Activated CD4-positive, alpha-beta T cell treated with anti-CD3 and anti-CD28 coated beads for 24 hours (primary cell): ENCODE measurements around the gene MBLAC1.

Experiments
- DNase-seq, 2 donors: peaks; one replicate each; pipeline ENCODE4 v3.0.0-alpha.2; 2020; ENCODE audit warnings: low read depth in 2 of 2

MBLAC1 gene

GRCh38 chr7:100153708-100154535 lies 27.2 kb downstream of the MBLAC1 start:
- no peak for DNase-seq

GRCh38 chr7:100154651-100155491 lies 28.1 kb downstream of the MBLAC1 start:
- no peak for DNase-seq

DNA sequence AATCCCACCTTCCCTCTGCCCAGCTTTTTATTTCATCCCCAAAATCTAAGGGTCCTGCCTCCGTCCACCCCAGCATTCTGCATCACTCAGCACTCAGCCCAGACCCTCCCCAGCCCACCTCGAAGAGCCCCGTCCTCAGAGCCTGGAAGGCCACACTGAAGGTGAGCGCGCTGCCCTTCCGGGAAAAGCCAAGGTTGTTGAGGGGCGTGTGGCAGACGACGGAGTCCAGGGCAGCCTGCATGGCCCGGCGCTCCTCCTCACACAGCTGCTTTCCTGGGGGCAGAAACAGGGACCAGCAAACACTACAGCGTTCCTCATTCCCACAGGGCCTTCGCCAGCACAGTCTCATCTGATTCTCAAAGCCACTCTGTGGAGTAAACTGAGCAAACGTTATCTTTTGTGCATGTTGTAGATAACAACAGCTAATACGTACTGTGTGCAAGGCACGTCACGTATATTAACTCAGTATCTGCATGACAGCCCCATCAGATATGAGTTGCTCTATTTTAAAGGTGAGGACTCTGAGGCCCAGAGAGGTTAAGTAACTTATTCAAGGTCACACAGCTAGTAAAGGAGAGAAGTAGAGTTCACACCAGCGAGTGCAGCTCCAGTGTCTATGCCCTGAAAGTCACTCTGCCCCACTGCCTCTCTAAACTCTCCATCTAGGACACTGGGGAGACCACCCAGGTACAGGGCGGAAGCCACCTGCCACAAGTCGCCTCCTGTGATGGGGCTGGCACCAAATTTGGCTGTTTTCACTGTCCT lies 29.0 kb downstream of the MBLAC1 start:
- no peak for DNase-seq

- no peak for DNase-seq
Observed at GRCh38 chr7:100156331-100157068, 29.7 kb downstream of the MBLAC1 start.

DNA sequence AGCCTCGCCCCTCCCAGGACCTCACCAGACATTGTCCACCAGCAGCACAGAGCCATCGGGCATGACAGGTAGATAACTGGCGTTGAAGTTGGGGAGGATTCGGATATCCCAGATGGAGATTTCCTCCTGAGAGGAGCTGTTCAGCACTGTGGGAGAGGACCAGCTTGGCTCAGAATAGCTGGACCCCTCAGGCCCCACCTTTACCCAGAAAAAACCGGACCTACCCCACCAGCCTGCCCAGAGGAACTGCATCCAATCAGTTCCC lies 30.2 kb downstream of the MBLAC1 start:
- no peak for DNase-seq

DNA sequence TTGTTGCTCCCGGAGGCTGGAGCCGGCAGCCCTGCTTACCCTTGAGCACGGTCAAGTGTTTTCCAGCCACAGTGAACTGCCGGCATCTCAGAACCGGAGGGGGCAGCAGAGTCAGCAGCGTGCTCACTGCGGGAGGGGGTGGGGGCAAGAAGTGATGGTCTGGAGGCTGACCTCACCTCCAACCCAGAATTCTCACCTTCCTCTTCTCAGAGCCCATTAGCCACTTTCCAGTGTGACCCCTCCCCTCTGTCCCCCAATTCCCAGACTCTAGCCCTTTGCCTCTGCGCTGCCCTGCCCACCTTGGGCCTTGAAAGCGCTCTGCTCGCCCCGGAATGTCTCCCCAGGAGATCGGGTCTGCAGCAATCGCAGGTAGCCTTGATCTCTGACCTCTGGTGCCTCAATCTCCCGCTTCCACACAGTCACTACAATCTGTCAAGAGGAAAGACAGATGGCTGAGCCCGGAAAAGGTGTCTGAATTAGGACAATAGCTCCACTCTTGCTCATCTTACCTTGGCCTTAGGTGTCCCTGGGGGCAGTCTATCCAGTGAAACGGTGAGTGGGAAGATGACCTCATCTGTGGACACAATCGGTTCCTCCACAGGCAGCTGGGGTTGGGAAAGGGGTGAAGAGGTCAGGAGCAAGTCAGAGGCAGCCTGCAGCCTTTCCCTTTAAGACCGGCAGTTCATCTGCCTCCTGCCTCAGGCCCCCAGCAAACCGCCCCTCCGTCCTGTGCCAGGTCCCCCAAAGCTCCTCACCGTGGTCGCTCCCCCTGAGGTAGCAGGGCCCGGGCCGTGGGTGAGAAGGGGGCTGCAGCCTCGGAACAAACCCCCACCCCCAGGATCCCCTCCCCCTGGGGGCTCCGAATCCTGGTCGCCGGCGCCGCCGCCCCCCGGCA lies 30.8 kb downstream of the MBLAC1 start:
- no peak for DNase-seq

DNA sequence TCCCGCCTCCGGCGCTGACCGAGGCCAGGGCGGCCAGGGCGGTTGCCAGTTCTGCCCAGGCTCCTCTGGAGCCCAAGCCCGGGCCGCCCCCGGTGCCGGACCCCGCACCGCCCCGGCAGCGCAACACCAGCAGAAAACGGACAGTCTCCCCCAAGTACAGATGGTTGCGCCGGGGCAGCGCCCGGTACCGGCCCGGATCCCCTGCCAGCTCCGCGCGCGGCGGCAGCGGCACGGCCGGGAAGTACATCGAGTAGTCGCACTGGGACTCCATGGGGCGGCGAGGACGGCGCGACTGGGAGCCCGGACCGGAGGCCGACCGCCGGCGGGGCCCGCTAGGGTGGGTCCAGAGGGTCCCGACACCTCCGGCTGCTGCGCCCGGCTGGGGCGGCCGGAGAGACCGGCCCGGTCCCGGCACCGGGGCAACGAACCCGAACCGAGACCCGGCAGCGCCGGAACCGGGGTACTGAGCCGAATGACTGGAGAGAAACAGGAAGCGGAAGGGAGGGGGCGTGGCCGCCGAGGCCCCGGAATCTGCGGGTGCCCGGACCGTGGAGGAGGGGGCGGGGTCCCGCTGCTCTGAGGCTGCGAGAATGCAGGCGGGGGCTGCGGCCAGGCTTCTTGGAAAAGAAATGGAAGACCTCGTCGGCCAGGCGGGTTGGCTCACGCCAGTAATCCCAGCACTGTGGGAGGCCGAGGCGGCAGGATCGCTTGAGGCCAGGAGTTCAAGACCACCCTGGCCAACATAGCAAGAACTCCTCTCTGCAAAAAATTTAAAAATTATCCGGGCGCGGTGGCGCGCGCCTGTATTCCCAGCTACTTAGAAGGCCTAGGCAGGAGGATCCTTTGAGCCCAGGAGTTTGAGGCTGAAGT lies 31.7 kb downstream of the MBLAC1 start, which contains the start of gene TRAPPC14:
TSS of gene TRAPPC14 (minus strand) at position 495 of the 870 bp plus-strand sequence. CDS start at position 271, 224 bp downstream.
- DNase-seq: peak; percentile 91 to 96

GRCh38 chr7:100159099-100159623 lies 32.4 kb downstream of the MBLAC1 start:
- DNase-seq: no peak

DNA sequence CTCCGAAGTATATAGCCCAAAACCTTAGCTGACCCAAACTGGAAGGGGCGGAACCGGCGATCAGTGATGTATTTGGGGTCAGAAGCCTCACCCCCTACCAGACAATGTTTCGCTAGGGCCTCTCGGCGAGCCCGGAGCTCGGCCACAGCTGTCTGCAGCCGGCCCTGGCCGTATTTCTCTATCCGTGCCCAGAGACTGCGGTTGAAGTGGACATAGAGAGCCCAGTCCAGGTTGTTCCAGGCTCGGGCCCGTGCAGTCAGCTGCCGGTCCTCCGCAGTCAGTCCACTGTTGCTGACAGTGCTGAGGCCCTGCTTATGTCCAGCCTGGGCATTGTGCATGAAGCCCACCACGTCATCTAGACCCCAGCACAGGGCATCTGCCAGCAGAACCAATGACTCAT lies 33.3 kb downstream of the MBLAC1 start:
- DNase-seq: no peak

DNA sequence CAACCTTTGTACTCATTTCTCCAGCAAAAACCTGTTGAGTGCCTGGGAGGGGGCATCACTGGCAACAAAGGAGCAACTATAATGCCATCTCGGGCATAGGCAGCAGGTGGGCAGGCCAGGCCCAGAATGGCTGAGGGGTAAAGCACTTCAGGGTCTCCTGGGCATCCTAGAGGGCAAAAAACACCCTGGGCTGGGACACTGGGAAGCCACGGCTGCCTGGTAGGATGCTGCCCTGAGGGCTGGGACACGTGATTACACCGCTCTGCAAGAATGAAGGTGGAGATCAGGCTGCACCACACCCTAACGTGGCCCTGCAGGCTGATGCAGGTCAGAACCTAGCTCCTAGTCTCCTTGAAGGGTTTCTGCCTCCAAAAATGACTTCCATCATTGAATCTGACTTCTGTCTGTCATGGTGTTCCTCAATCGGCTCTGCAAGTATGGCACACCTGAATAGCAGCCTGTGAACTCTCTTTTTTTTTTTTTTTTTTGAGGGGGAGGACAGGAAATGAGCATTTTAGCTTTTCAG lies 36.3 kb downstream of the MBLAC1 start:
- no peak for DNase-seq

GRCh38 chr7:100163871-100164270 lies 37.1 kb downstream of the MBLAC1 start:
- DNase-seq: no peak

DNA sequence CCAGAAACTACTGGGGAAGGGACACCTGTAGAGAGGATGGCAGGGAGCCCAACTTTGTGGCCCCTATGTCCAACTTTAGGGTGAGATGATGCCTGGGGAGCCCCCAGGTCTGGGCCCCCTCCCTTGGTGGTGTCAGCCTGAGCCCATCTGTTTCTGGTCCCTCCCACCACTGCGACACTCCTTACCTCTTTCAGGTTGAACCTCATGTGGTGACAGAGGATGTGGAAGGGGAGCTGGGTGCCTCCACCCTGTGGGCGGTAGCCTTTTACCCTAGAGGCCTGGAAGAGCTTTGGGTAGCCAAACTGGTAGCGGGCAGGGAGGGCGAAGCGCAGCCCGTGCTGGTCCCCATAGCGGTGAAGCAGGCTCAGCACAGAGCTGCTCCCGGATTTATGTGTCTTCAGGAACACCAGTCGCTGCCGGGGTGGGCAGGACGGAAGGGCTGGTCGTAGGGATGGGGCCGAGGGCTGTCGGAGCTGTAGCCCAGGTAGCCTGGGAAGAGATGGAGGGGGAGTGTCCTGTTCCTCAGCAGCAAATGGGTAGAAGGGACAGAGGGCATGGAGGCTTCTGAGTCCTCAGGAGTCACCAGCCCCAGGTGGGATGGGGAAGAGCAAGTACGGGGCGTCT lies 39.7 kb downstream of the MBLAC1 start:
- DNase-seq: no peak

- DNase-seq: no peak
Observed at GRCh38 chr7:100166970-100167911, 40.5 kb downstream of the MBLAC1 start.

GRCh38 chr7:100167912-100168323 lies 41.2 kb downstream of the MBLAC1 start:
- DNase-seq: no peak

DNA sequence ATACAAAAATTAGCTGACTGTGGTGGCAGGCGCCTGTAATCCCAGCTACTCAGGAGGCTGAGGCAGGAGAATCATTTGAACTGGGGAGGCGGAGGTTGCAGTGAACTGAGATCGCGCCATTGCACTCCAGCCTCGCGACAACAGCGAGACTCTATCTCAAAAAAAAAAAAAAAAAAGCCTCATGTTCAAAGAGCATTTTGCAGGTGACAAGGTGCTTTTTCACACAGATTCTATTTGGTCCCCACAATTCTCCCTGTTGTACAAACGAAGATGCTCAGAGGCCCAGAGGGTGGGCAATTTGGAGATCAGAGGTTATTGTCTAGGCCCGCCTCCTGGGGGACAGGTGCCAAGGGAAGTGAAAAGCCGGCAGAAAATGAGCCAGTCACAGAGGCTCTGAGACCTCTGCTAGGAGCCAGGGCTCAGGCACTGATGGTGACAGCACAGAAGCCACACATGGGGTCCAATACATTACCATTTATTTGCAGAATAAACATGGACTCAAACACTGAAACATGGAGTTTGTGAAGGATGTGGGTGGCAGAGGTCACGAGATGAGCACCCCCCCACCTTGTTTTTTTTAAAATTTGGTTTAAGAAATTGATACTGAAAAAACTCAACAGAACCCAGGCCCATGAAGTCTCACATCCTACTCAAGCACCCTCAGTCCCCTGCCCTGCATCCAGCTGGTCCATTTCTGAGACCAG lies 42.5 kb downstream of the MBLAC1 start:
- no peak for DNase-seq

DNA sequence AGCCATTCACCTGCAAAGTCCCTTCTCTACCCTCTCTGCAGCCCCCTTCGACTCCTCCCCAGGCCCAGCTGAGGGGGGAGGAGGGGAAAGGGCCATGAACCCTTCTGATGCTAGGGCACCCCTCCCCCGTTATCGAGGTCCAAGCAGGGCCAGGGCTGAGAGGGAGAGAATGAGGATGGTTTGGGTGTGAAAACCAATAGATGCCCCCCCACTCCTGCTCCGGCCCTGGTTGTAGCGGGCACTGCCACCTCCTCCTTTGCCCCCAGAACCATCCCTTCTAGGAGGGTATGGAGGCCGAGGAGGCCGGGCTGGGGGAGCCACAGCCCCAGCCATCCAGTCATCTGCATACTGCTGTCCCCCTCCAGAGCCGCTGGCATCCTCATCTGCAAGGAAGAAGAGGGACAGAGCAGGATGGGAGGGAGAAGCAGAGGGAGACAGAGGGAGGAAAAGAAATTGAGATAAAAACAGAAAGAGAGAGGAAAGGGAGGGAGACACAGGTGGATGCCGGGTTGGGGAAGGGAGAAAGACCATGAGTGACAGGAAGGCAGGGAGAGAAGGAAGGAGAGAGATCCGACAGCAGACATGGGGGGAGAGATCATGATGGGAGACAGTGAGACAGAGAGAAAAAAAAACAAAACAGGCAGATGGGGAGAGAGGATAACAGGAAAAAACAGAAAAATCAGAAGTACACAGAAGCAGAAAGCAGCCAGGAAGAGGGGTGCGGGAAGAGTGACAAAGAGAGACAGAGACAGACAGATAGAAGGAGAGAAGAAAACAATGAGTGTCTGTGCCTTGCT lies 43.5 kb downstream of the MBLAC1 start:
- no peak for DNase-seq
